ENCODE data around the gene CAMK1D.

The CAMK1D gene

GRCh38 chr10:12590675-12591659 is 241.6 kb downstream of the CAMK1D start:
- TF ChIP-seq, protein P1, sequence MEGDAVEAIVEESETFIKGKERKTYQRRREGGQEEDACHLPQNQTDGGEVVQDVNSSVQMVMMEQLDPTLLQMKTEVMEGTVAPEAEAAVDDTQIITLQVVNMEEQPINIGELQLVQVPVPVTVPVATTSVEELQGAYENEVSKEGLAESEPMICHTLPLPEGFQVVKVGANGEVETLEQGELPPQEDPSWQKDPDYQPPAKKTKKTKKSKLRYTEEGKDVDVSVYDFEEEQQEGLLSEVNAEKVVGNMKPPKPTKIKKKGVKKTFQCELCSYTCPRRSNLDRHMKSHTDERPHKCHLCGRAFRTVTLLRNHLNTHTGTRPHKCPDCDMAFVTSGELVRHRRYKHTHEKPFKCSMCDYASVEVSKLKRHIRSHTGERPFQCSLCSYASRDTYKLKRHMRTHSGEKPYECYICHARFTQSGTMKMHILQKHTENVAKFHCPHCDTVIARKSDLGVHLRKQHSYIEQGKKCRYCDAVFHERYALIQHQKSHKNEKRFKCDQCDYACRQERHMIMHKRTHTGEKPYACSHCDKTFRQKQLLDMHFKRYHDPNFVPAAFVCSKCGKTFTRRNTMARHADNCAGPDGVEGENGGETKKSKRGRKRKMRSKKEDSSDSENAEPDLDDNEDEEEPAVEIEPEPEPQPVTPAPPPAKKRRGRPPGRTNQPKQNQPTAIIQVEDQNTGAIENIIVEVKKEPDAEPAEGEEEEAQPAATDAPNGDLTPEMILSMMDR (IDR thresholded peaks at IDR 0.05; ENCODE audit: low read depth, low read length, missing control alignments) = no peak
- DNase-seq (ENCODE audit: low read depth) = no peak
- in situ Hi-C loops (cut with HindIII; ENCODE audit: low sequenced_read_pairs) = no loop called here
- no peak overlapping the region for H3K4me3 ChIP-seq (ENCODE audit: low read depth, low read length)

DNA sequence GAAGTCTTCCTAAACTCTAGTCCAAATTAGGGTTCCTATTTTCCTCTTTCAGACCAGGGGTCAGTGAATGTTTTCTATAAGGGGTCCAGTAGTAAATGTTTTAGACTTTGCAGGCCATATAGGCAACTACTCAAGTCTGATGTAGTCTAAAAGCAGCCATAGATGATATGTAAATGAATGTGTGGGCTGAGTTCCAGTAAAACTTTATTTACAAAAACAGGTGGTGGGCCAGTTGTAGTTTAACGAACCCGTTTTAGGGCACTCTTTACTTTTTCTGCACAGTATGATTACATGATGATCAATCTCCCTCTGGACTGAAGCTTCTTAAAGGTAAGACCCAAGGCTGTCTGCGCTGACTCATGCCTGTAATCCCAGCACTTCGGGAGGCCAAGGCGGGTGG is 243.6 kb downstream of the CAMK1D start:
- DNase-seq (ENCODE audit: low read depth) = no peak
- in situ Hi-C loops (cut with HindIII; ENCODE audit: low sequenced_read_pairs) = no loop called here
- TF ChIP-seq, protein P1 (IDR thresholded peaks at IDR 0.05; ENCODE audit: low read depth, low read length, missing control alignments) = no peak

GRCh38 chr10:12594448-12594944 is 245.1 kb downstream of the CAMK1D start:
- H3K4me3 ChIP-seq (ENCODE audit: low read depth, low read length) = no peak overlapping the region
- DNase-seq (ENCODE audit: low read depth) = no peak
- TF ChIP-seq, protein P1 (IDR thresholded peaks at IDR 0.05; ENCODE audit: low read depth, low read length, missing control alignments) = no peak
- in situ Hi-C loops (cut with HindIII; ENCODE audit: low sequenced_read_pairs) = no loop called here

More for the DNA sequence above, 243.6 kb downstream of the CAMK1D start:
- no peak overlapping the region for H3K4me3 ChIP-seq (ENCODE audit: low read depth, low read length)

DNA sequence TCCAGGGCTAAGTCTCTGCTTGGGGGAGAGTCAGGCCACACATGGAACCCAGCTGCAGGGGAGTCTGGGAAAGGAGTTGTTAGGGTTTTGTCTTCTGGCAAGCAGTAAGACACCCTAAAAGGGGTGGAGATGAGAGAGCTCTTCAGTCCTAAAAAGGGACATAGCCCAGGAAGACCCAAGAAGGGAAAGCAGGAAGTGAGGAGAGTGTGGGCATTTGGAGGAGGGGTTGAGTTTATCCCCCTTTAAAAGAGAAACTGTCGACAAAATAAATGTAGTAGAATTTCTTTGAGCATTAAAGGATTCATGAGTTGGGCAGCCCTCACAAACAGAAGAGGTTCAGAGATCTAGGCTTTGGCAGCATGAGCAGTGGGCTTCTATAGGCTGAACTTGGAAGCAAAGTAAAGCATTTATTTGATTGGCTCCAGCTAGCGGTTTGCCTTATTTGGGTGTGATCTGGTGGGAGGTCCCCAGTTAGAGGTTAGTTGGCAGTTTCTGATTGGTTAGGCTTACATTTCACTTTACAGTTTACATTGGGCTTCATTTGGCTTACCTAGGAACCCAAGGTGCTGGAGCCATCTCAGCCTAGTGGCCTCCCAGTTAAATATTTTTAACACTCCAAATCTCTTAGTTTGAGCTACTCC is 246.7 kb downstream of the CAMK1D start:
- in situ Hi-C loops (cut with HindIII; ENCODE audit: low sequenced_read_pairs) = no loop called here
- DNase-seq (ENCODE audit: low read depth) = no peak
- no peak overlapping the region for H3K4me3 ChIP-seq (ENCODE audit: low read depth, low read length)
- TF ChIP-seq, protein P1 (IDR thresholded peaks at IDR 0.05; ENCODE audit: low read depth, low read length, missing control alignments) = no peak

- H3K4me3 ChIP-seq (ENCODE audit: low read depth, low read length) = no peak overlapping the region
- TF ChIP-seq, protein P1 (IDR thresholded peaks at IDR 0.05; ENCODE audit: low read depth, low read length, missing control alignments) = no peak
- in situ Hi-C loops (cut with HindIII; ENCODE audit: low sequenced_read_pairs) = no loop called here
- no peak for DNase-seq (ENCODE audit: low read depth)
These were observed 247.8 kb downstream of the CAMK1D start for GRCh38 chr10:12597176-12597575.

Measured in astrocyte of the cerebellum (primary cell).